ENCODE data around the gene XRCC5.

DNA sequence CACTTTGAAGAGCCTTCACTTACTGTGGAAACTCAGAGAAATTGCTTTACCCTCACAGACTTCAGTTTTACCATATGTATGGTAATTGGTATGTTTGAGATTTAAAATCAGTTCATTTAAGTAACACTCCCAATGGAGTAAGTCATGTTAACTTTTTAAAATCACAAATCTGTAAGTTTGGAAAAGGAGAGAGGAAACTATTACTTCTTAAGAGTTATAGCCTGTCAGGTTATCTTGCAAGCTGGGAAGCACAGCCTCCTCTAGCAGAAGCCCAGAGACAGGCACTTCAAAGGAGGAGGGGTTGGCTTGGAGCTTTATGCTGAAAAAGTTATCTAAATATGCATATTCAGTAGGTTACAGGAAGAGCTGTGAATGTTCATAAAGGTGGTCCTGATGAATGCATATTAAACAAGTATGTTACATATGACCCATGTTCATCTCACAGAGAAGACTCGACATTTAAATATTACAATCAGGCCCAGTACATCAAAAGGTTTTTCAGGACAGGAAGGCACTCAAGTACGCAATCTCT, 102.5 kb downstream of the XRCC5 start:
- TF ChIP-seq, protein P1, sequence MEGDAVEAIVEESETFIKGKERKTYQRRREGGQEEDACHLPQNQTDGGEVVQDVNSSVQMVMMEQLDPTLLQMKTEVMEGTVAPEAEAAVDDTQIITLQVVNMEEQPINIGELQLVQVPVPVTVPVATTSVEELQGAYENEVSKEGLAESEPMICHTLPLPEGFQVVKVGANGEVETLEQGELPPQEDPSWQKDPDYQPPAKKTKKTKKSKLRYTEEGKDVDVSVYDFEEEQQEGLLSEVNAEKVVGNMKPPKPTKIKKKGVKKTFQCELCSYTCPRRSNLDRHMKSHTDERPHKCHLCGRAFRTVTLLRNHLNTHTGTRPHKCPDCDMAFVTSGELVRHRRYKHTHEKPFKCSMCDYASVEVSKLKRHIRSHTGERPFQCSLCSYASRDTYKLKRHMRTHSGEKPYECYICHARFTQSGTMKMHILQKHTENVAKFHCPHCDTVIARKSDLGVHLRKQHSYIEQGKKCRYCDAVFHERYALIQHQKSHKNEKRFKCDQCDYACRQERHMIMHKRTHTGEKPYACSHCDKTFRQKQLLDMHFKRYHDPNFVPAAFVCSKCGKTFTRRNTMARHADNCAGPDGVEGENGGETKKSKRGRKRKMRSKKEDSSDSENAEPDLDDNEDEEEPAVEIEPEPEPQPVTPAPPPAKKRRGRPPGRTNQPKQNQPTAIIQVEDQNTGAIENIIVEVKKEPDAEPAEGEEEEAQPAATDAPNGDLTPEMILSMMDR (IDR thresholded peaks at IDR 0.05): no peak
- TF ChIP-seq POLR2A (IDR thresholded peaks at IDR 0.05): no peak

Measured in tibial nerve (tissue), 3 donors.